GM18951 (cell line): ENCODE results near the gene UTP15.

Experiments
- POLR2A ChIP-seq: IDR thresholded peaks from 4 replicates; pipeline ENCODE4 v1.6.1; 2011; ENCODE audit warnings: mild to moderate bottlenecking; ENCODE audit not compliant: insufficient read length, insufficient read depth; ENCODE audit errors: extremely low read depth
- in situ Hi-C: fragments of 300-500 bp; cut with MboI; formaldehyde crosslinking; loops from one replicate; pipeline ENCODE4 v1.12.0; 2022; ENCODE audit warnings: low sequenced_read_pairs, mixed read lengths, inconsistent platforms; ENCODE audit not compliant: unreplicated experiment

The UTP15 gene

GRCh38 chr5:73591698-73592501 is 26.4 kb downstream of the UTP15 start:
- in situ Hi-C loops: loop anchor here (5.0 kb wide), 1 partner anchor 200 kb away; no protein-coding TSS in a partner anchor
- TF ChIP-seq POLR2A: no peak

- TF ChIP-seq POLR2A: no peak
- in situ Hi-C loops: loop anchor here (5.0 kb wide), 1 partner anchor 200 kb away; no protein-coding TSS in a partner anchor
Measured at GRCh38 chr5:73592551-73592950, 27.0 kb downstream of the UTP15 start.

GRCh38 chr5:73596705-73597328 is 31.3 kb downstream of the UTP15 start:
- no peak for TF ChIP-seq POLR2A
- in situ Hi-C loops: no loop called here

GRCh38 chr5:73599380-73599779 is 33.8 kb downstream of the UTP15 start:
- in situ Hi-C loops: no loop called here
- TF ChIP-seq POLR2A: no peak

GRCh38 chr5:73603998-73604397 is 38.5 kb downstream of the UTP15 start:
- no peak for TF ChIP-seq POLR2A
- in situ Hi-C loops: no loop called here

- in situ Hi-C loops: no loop called here
- no peak for TF ChIP-seq POLR2A
Measured at GRCh38 chr5:73605223-73606087, 39.9 kb downstream of the UTP15 start.

- in situ Hi-C loops: no loop called here
- no peak for TF ChIP-seq POLR2A
Measured at GRCh38 chr5:73606206-73606753, 40.7 kb downstream of the UTP15 start.

- TF ChIP-seq POLR2A: no peak
- in situ Hi-C loops: no loop called here
Measured at GRCh38 chr5:73607228-73607627, 41.7 kb downstream of the UTP15 start.

GRCh38 chr5:73612799-73613198 is 47.3 kb downstream of the UTP15 start:
- no peak for TF ChIP-seq POLR2A
- in situ Hi-C loops: no loop called here

- in situ Hi-C loops: no loop called here
Measured at GRCh38 chr5:73615085-73615484, 49.5 kb downstream of the UTP15 start.

GRCh38 chr5:73615947-73616346 is 50.4 kb downstream of the UTP15 start:
- no peak for TF ChIP-seq POLR2A
- in situ Hi-C loops: no loop called here

More at GRCh38 chr5:73615085-73615484, 49.5 kb downstream of the UTP15 start:
- no peak for TF ChIP-seq POLR2A

- in situ Hi-C loops: no loop called here
- no peak for TF ChIP-seq POLR2A
Measured at GRCh38 chr5:73617510-73618279, 52.2 kb downstream of the UTP15 start.
